CD4-positive, alpha-beta T cell treated with Interleukin-2 at 100 ng/mL for 4 hours (primary cell): ENCODE results near the gene EYS.
"Not testable (repeated sequence)": the region's sequence is repeated elsewhere in the genome, so short reads cannot be mapped to it uniquely, and the experiment has no call there.

Experiments used
- DNase-seq: peaks from one replicate; pipeline ENCODE4 v3.0.0-alpha.2; 2020; ENCODE audit warnings: low spot score

EYS gene

DNA sequence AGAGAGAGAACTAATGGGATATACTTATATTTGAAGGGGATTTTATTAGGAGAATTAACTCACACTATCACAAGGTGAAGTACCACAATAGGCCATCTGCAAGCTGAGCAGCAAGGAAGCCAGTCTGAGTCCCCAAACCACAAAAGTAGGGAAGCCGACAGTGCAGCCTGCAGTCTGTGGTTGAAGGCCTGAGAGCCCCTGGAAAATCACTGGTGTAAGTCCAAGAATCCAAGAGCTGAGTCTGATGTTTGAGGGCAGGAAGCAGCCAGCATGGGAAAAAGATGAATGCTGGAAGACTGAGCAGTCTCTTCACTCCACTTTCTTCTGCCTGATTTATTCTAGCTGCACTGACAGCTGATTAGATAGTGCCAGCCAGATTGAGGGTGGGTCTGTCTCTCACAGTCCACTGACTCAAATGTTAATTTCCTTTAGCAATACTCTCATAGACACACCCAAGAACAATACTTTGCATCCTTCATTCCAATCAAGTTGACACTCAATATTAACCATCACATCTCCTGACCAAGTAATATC is 1247.5 kb downstream of the EYS start:
- no peak for DNase-seq

DNA sequence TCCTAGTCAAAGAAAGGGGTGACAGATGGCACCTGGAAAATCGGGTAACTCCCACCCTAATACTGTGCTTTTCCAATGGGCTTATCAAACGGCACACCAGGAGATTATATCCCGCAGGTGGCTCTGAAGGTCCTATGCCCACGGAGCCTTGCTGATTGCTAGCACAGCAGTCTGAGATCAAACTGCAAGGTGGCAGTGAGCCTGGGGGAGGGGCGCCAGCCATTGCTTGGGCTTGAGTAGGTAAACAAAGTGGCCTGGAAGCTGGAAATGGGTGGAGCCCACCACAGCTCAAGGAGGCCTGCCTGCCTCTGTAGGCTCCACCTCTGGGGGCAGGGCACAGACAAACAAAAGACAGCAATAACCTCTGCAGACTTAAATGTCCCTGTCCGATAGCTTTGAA is 1258.9 kb downstream of the EYS start:
- DNase-seq, result not testable (repeated sequence)

- no peak for DNase-seq
Observed at GRCh38 chr6:64445038-64445437, 1262.0 kb downstream of the EYS start.

DNA sequence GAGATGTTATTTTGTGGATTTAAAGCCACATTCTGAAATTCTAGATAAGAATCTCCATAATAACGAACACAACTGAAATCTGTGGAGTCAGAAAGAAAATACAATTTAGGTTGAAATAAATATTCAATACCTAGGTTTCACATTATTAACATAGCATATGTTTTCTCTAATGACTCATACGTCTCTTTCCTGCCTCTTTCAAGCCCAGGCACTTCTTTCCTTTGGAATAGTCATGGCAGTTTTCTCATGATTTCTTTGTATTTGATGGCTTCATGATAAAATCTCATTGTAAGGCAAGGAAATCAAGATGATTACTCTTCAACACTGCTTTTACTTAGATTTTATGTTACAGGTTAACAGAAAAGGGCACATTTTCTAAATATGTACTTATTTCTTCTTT is 1267.8 kb downstream of the EYS start:
- no peak for DNase-seq

GRCh38 chr6:64437996-64438395 is 1269.0 kb downstream of the EYS start:
- no peak for DNase-seq

GRCh38 chr6:64429926-64430325 is 1277.1 kb downstream of the EYS start:
- DNase-seq, result no peak

GRCh38 chr6:64428186-64428585 is 1278.8 kb downstream of the EYS start:
- no peak for DNase-seq

DNA sequence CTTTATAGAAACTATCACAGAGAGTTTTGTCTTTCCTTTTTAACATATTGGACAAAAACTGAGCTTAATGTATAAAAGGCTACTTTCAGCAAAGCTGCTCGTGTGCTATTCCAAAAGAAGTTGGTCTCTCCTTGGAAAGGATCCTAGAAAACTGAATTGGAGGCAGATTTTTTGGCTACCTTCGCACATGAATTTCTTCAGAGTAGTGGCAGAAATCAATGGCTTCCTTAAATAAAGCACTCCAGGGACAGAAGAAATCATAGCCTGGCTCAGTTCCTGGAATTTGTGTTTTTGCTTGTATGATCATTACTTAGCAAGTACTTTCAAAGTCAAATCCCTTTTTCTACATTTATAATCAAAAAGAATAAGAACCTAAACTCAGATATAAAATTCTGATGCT is 1291.1 kb downstream of the EYS start:
- no peak for DNase-seq

DNA sequence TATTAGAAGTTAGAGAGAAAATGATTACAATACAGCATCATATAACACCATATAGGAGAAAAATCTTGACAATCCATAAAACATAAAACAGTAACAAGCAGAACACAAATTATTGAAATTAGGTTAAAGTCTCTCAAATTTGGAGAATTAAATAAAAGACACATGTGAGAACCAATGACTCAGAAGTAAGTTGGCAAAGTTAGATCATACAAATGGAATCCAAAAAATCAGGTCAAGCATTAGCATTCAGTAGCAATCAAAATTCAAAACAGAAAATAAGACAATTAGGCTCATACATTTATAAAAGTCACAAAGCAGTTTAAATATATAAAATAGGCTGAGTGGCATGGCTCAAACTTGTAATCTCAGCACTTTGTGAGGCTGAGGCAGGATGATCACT is 1295.8 kb downstream of the EYS start:
- DNase-seq, result no peak

DNA sequence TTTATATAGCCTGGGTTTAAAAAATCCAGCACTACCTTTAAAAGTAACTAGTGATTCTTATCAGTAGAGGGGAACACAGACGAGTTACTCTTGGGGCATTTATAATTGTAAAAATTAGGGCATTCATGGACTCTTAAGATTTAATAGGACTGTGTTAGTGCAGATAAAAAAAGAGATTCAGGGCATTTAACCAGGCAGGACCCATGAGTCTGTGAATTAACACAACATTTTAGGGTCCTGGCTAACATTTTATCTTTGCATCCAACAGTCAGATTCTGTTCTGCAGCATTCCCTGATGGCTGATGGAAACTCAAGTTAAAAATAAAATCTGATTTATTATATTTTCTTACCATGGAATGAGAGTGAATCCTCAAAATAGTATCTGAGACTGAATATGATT is 1297.1 kb downstream of the EYS start:
- no peak for DNase-seq

- DNase-seq, result no peak
Observed at GRCh38 chr6:64404396-64404795, 1302.6 kb downstream of the EYS start.

GRCh38 chr6:64383277-64383676 is 1323.7 kb downstream of the EYS start:
- no peak for DNase-seq

GRCh38 chr6:64376394-64376793 is 1330.6 kb downstream of the EYS start:
- no peak for DNase-seq

GRCh38 chr6:64357430-64357829 is 1349.6 kb downstream of the EYS start:
- DNase-seq, result no peak

DNA sequence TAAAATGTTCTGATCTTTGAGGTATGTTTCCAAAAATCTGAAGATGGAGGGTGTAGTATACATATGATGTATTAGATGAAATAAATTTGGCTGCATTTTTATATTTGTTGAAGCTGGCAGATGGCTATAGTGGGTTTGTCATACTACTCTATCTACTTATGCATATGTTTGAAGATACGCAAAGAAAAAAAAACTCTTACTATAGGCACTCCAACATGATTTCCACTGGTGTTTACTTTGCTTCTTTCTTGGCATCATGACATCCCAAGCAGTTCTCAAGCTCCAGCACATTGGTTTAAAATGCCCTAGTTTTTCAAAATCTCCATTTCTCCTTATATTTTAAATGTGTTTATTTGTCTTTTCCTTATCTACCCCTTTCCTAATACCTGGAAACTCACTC is 1359.6 kb downstream of the EYS start:
- no peak for DNase-seq

- no peak for DNase-seq
Observed at GRCh38 chr6:64335195-64335594, 1371.8 kb downstream of the EYS start.

- no peak for DNase-seq
Observed at GRCh38 chr6:64334636-64335035, 1372.4 kb downstream of the EYS start.

DNA sequence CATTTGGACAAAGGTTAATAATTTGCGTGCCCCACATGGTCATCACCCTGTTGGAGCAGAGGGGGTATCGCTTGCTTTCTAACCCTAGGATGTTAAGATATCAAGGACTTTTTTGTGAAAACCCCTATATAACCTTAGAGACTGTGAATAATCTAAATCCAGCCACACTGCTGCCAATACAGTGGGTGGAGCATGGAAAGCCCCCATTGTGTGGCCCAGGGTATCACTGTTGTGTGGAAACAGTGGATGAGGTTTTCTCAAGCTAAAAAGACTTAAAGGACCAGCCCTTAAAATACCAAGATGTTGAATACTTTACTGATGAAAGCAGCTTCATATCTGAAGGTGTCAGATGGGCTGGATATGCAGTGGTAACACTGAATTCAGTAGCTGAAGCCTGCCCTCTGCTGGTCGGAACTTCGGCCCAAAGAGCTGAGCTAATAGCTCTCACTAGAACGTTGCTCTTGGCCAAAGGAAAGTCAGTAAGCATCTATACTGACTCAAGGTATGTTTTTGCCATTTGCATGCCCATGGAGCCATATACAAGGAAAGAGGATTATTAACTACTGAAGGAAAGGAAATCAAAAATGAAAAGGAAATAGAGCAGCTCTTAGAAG is 1376.2 kb downstream of the EYS start:
- DNase-seq, result no peak

- DNase-seq, result no peak
Observed at GRCh38 chr6:64326939-64327338, 1380.1 kb downstream of the EYS start.

GRCh38 chr6:64325093-64325492 is 1381.9 kb downstream of the EYS start:
- DNase-seq, result no peak

DNA sequence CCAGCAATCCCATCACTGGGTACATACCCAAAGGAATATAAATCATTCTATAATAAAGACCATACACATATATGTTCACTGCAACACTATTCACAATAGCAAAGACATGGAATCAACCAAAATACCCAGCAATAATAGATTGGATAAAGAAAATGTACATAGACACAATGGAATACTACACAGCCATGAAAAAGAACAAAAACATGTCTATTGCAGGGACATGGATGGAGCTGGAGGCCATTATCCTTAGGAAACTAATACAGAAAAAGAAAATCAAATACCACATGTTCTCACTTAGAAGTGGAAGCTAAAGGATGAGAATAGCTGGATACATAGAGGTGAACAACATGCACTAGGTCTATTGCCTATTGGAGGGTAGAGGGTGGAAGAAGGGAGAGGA is 1396.8 kb downstream of the EYS start:
- no peak for DNase-seq

GRCh38 chr6:64301307-64302236 is 1405.5 kb downstream of the EYS start:
- DNase-seq, result no peak

GRCh38 chr6:64299176-64299575 is 1407.8 kb downstream of the EYS start:
- no peak for DNase-seq
